GM18498 (cell line): Measurements from ENCODE around the gene ATG16L2.
"Not testable (repeated sequence)": the region's sequence is repeated elsewhere in the genome, so short reads cannot be mapped to it uniquely, and the experiment has no call there.

Source experiments
- ATAC-seq: cut with Tn5 transposase; IDR thresholded peaks from one replicate; pipeline ENCODE4 v1.9.1; 2021; ENCODE audit warnings: mild to moderate bottlenecking, moderate library complexity; ENCODE audit not compliant: unreplicated experiment

The ATG16L2 gene

GRCh38 chr11:72836111-72836510, 21.9 kb downstream of the ATG16L2 start:
- no peak for ATAC-seq

GRCh38 chr11:72838691-72839305, 24.6 kb downstream of the ATG16L2 start:
- ATAC-seq = no peak

- ATAC-seq = no peak
Observed at GRCh38 chr11:72840780-72841179, 26.6 kb downstream of the ATG16L2 start.

- ATAC-seq = no peak
Observed at GRCh38 chr11:72841397-72841796, 27.2 kb downstream of the ATG16L2 start.

GRCh38 chr11:72842126-72842525, 27.9 kb downstream of the ATG16L2 start:
- ATAC-seq = no peak

- ATAC-seq = no peak
Observed at GRCh38 chr11:72842653-72843330, 28.6 kb downstream of the ATG16L2 start.

- no peak for ATAC-seq
Observed at GRCh38 chr11:72844356-72844755, 30.1 kb downstream of the ATG16L2 start.

GRCh38 chr11:72848846-72849466, 34.7 kb downstream of the ATG16L2 start:
- ATAC-seq = no peak

- ATAC-seq = no peak
Observed at GRCh38 chr11:72850832-72851231, 36.6 kb downstream of the ATG16L2 start.

GRCh38 chr11:72851726-72852125, 37.5 kb downstream of the ATG16L2 start:
- no peak for ATAC-seq

GRCh38 chr11:72856065-72856464, 41.9 kb downstream of the ATG16L2 start:
- ATAC-seq = no peak

- ATAC-seq = no peak
Observed at GRCh38 chr11:72856551-72857345, 42.5 kb downstream of the ATG16L2 start.

GRCh38 chr11:72858267-72858666, 44.1 kb downstream of the ATG16L2 start:
- ATAC-seq = not testable (repeated sequence)

GRCh38 chr11:72859126-72859525, 44.9 kb downstream of the ATG16L2 start:
- ATAC-seq = no peak

GRCh38 chr11:72860010-72860409, 45.8 kb downstream of the ATG16L2 start:
- no peak for ATAC-seq

- ATAC-seq = no peak
Observed at GRCh38 chr11:72860592-72860991, 46.4 kb downstream of the ATG16L2 start.

GRCh38 chr11:72863091-72863490, 48.9 kb downstream of the ATG16L2 start:
- ATAC-seq = no peak

- no peak for ATAC-seq
Observed at GRCh38 chr11:72863916-72864315, 49.7 kb downstream of the ATG16L2 start.

- ATAC-seq = no peak
Observed at GRCh38 chr11:72864702-72865655, 50.8 kb downstream of the ATG16L2 start.

- ATAC-seq = no peak
Observed at GRCh38 chr11:72867970-72868369, 53.8 kb downstream of the ATG16L2 start.
